GM10266 (cell line): Measurements from ENCODE around the gene HIBADH.

ENCODE experiments used
- DNase-seq: peaks from one replicate; pipeline ENCODE4 v3.0.0; 2012; ENCODE audit errors: extremely low spot score
- TF ChIP-seq, protein P1 (sequence below): IDR thresholded peaks from 2 replicates; pipeline ENCODE4 v1.5.1; 2012; ENCODE audit warnings: mild to moderate bottlenecking, low read depth; ENCODE audit not compliant: control insufficient read depth, insufficient read depth; ENCODE audit errors: missing control alignments

Gene HIBADH

DNA sequence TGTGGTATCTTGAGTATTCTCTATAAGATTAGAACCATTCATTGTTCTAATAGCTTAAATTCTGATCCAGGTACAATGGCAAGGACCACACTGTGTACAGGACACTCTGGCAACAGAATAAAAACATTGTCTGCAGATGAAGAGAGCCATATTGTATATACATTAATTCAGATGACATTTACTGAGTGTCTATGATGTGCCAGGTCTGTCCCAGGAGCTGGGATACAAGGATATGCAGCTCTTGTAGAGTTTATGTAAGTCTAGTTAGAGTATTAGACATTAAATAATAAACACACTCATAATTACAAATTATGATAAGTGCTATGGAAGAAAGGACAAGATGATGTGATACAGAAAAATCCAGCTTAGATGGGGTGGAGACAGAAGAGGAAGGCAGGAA, 184.1 kb downstream of the HIBADH start:
- DNase-seq: no peak
- TF ChIP-seq, protein P1, sequence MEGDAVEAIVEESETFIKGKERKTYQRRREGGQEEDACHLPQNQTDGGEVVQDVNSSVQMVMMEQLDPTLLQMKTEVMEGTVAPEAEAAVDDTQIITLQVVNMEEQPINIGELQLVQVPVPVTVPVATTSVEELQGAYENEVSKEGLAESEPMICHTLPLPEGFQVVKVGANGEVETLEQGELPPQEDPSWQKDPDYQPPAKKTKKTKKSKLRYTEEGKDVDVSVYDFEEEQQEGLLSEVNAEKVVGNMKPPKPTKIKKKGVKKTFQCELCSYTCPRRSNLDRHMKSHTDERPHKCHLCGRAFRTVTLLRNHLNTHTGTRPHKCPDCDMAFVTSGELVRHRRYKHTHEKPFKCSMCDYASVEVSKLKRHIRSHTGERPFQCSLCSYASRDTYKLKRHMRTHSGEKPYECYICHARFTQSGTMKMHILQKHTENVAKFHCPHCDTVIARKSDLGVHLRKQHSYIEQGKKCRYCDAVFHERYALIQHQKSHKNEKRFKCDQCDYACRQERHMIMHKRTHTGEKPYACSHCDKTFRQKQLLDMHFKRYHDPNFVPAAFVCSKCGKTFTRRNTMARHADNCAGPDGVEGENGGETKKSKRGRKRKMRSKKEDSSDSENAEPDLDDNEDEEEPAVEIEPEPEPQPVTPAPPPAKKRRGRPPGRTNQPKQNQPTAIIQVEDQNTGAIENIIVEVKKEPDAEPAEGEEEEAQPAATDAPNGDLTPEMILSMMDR: no peak

DNA sequence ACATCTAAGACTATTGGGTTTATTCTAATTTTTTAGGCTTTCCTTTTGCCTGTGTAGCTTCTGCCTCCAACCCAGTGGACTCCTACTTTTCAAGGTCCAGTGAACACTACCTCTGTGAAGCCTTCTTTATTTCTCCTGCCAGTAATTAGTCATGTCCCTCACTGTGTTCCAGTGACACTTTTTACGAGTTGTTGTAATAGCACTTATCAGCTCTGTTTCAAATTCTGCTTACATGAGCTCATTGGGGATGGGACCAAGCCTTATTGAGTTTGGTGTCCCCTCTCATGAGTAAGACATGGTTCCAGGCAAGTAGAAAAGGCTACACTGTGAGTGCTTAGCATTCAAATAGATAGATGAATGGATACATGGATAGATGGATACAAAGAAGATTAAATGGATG, 184.6 kb downstream of the HIBADH start:
- DNase-seq: no peak
- TF ChIP-seq, protein P1: no peak

DNA sequence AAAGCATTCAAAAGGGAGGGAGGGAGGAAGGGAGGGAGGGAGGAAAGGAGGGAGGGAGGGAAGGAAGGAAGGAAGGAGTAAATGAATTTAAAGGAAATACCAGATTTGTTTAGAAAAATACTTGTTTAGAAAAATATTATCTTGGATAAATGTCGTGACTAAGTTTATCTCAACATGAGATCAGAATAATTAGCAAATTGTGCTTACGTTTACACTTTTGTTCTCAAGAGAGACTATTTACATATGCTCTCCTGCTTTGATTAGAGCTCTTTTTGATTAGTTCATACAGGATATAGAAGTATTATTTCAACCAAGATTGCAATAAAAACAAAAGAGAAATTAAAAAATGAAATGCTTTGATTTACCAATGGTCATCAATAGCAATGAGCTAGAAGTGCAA, 186.2 kb downstream of the HIBADH start:
- no peak for DNase-seq
- TF ChIP-seq, protein P1: no peak
